ENCODE measurements around the gene DSCAM.

Gene DSCAM

GRCh38 chr21:40640266-40640789, 206.6 kb downstream of the DSCAM start:
- DNase-seq: no peak

- no peak for DNase-seq
Measured at GRCh38 chr21:40639616-40640194, 207.3 kb downstream of the DSCAM start.

GRCh38 chr21:40638466-40639251, 208.3 kb downstream of the DSCAM start:
- no peak for DNase-seq

GRCh38 chr21:40636026-40636425, 210.9 kb downstream of the DSCAM start:
- no peak for DNase-seq

- DNase-seq: no peak
Measured at GRCh38 chr21:40635391-40635790, 211.6 kb downstream of the DSCAM start.

- DNase-seq: no peak
Measured at GRCh38 chr21:40634141-40634540, 212.8 kb downstream of the DSCAM start.

- no peak for DNase-seq
Measured at GRCh38 chr21:40633048-40633447, 213.9 kb downstream of the DSCAM start.

- DNase-seq: no peak
Measured at GRCh38 chr21:40631211-40631610, 215.7 kb downstream of the DSCAM start.

- DNase-seq: no peak
Measured at GRCh38 chr21:40625991-40626390, 221.0 kb downstream of the DSCAM start.

GRCh38 chr21:40623528-40623927, 223.4 kb downstream of the DSCAM start:
- no peak for DNase-seq

- no peak for DNase-seq
Measured at GRCh38 chr21:40622531-40622930, 224.4 kb downstream of the DSCAM start.

- no peak for DNase-seq
Measured at GRCh38 chr21:40620386-40621145, 226.4 kb downstream of the DSCAM start.

- no peak for DNase-seq
Measured at GRCh38 chr21:40618191-40618973, 228.6 kb downstream of the DSCAM start.

GRCh38 chr21:40616377-40616704, 230.6 kb downstream of the DSCAM start:
- DNase-seq: no peak

GRCh38 chr21:40615505-40616376, 231.2 kb downstream of the DSCAM start:
- no peak for DNase-seq

GRCh38 chr21:40613546-40614030, 233.4 kb downstream of the DSCAM start:
- no peak for DNase-seq

- no peak for DNase-seq
Measured at GRCh38 chr21:40610345-40610744, 236.6 kb downstream of the DSCAM start.

GRCh38 chr21:40606341-40606740, 240.6 kb downstream of the DSCAM start:
- DNase-seq: no peak

- no peak for DNase-seq
Measured at GRCh38 chr21:40605094-40605493, 241.9 kb downstream of the DSCAM start.

GRCh38 chr21:40603774-40604173, 243.2 kb downstream of the DSCAM start:
- no peak for DNase-seq

- no peak for DNase-seq
Measured at GRCh38 chr21:40602080-40602479, 244.9 kb downstream of the DSCAM start.

- DNase-seq: no peak
Measured at GRCh38 chr21:40595806-40596205, 251.2 kb downstream of the DSCAM start.
